GM12892 (cell line): ENCODE data around the gene CHD5.

ENCODE experiments used
- POLR2A ChIP-seq: IDR thresholded peaks from 2 replicates; pipeline ENCODE4 v1.6.1; 2011; ENCODE audit warnings: low read depth, low read length, control low read depth
- POLR2AphosphoS5 ChIP-seq: IDR thresholded peaks from 2 replicates; pipeline ENCODE4 v1.6.1; 2011; ENCODE audit warnings: low read depth, low read length, control low read depth
- TAF1 ChIP-seq: IDR thresholded peaks from 2 replicates; pipeline ENCODE4 v1.6.1; 2011; ENCODE audit warnings: low read depth, mild to moderate bottlenecking, control low read depth, low read length, borderline replicate concordance

- no peak for TF ChIP-seq TAF1
- TF ChIP-seq POLR2A = no peak
- no peak for TF ChIP-seq POLR2AphosphoS5
Observed at GRCh38 chr1:6085666-6086065, 94.5 kb downstream of the CHD5 start.
